GM19395 (cell line): ENCODE results near the gene DTD1.

Experiments
- ATAC-seq: cut with Tn5 transposase; IDR thresholded peaks from one replicate; pipeline ENCODE4 v1.9.1; 2021; ENCODE audit warnings: mild to moderate bottlenecking, moderate library complexity; ENCODE audit not compliant: unreplicated experiment

Gene DTD1

GRCh38 chr20:18657575-18657974 is 69.7 kb downstream of the DTD1 start:
- no peak for ATAC-seq

- ATAC-seq: peak; percentile 57
Observed at GRCh38 chr20:18662279-18663040, 74.6 kb downstream of the DTD1 start.

GRCh38 chr20:18663932-18664331 is 76.1 kb downstream of the DTD1 start:
- ATAC-seq: no peak

DNA sequence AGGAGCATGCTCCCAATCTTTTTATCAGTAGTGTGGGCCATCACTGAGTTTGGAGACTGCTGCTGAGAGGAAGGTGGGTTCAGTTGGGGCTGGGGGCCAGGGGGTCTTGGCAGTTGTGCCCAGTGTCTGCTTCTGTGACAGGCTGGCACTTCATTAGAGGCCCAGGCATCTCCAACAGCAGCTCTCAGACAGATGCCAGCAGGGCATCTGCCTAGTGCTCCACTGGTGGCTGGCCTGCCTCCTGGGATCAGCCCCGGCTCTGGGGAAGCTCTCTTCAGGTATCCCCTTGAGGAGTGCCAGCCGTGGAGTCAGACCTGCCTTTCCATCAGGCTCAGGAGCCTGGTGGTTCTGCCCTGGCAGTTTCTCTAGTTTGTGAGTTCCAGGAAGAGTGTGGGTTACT is 77.3 kb downstream of the DTD1 start:
- no peak for ATAC-seq

DNA sequence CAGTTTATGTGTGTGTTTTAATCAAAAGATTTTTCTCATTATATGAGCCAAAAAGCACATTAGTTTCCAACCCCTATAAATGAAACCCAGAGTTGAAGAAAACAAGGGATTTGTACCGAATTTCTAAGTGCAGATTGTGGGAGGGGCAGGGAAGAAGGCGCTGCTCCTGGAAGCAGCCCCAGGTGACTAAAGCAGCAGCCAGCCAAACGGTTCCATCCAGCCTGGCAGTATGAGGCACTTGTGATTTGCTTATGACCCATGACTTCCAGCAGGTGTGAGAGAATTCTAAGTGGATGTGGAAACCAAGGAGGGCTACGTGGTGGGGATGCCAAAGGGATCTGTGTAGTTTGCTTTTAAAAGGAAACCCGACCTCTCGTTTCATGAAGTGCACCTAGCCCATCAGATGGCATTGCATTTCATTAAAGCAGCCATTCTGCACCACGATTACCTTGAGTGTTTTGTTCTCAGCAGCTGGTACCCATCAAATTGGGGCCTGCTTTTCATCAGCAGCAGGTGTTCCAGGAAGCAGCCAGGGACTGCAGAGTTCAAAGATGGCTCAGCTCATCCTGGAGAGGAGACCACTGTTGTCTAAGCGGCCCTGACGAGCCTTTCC is 79.1 kb downstream of the DTD1 start:
- no peak for ATAC-seq

- ATAC-seq: no peak
Observed at GRCh38 chr20:18669241-18670019, 81.6 kb downstream of the DTD1 start.

GRCh38 chr20:18671203-18671710 is 83.4 kb downstream of the DTD1 start:
- ATAC-seq: no peak

GRCh38 chr20:18672834-18673233 is 85.0 kb downstream of the DTD1 start:
- ATAC-seq: no peak

GRCh38 chr20:18676396-18676795 is 88.5 kb downstream of the DTD1 start:
- no peak for ATAC-seq

DNA sequence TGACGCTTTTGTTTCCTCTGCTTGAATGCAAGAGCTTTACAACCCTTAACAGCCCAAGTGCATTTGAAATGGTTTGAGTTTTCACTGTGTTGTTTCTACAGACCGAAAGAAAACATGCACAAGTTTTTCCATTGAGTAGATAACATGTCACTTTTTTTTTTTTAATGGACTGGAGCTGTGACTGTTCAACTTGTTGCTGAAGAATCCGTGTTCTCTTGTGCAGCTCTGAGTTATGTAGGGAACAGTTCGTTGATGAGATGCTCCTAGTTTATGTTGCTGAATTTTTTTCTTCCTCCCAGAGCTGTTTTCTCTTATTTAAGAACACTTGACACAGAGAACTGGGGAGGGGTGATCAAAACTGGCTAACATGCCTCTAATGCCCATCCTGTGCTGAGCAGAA is 89.3 kb downstream of the DTD1 start:
- ATAC-seq: no peak

DNA sequence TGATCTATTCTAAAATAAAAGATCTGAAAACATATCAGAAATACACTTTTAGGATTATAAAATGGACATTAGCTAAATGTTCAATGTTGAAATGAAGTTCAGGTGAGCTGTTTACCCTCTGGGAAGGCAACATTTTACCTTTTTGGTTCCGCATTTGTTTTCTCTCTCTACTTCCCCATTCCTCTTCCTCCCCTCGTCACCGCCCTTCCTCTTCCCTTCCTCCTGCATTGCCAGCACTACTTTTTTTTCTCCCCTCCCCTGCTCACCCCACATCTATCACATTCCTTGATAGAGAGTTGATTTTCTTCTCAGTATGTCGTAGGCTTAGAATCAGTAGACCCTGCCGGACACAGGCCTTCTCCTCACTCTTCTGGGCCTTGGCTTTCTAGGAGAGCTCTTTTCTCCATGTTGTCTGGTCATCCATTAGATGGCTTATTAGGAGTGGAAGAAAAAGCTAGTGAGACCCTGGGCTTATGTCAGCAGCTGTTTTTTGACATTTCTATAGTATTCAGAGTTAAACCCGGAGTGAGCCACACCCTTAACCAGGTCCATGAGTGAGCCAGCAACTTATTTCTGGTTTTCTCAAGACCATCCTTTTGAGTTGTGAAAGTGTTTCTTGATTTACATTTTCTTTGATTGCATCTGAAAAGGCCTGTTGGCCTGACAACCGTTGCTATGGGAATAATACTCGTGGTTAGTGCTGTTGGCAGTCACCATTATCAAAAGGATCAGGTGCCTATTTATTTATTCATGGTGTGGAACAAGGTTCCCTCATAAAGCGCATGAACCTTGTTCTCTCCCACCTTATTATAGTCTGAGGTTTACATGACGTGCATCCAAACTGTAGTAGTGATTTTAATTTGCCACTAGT is 90.9 kb downstream of the DTD1 start:
- ATAC-seq: no peak

DNA sequence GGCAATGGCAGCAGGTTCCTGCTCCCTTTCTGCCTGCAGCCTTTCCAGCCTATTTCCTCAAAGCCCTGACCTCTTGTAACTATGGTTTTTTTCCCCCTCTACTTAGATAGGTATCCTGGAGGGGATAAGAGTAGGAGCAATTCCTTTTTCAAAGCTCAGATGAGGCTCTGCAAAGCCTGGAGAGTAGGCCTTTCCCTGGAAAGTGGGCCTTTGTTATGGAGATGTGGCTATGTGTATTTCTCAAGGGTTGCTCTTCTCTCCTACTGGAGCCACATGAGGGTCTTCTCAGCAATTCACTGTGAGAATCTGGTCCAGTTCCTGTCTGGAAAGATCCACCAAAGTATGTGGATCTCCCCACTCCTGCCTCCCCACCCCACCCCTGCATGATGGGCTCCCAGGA is 96.0 kb downstream of the DTD1 start:
- no peak for ATAC-seq

GRCh38 chr20:18684775-18685174 is 96.9 kb downstream of the DTD1 start:
- no peak for ATAC-seq

GRCh38 chr20:18685406-18685805 is 97.6 kb downstream of the DTD1 start:
- ATAC-seq: no peak

- ATAC-seq: no peak
Observed at GRCh38 chr20:18686696-18687095, 98.8 kb downstream of the DTD1 start.

DNA sequence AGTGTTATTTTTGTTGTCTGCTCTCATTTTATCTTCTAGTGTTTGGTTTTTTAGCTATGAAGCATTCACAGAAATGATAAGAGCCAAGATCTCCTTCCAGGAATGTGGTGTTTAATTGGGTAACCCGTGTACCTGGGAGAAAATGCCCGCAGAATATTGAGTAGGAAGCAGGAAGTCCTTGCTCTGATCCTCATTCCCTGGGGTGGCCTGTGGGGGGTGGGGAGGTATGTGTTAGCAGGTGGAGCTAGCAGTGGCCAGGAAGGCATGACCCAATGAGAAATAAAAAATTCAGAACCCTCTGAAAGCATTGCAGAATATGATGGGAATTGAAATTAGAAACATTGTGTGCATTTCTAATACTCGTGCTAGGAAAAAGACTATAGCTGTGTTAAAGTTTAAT is 100.8 kb downstream of the DTD1 start:
- ATAC-seq: no peak

GRCh38 chr20:18689557-18689956 is 101.7 kb downstream of the DTD1 start:
- ATAC-seq: no peak

GRCh38 chr20:18692447-18692846 is 104.6 kb downstream of the DTD1 start:
- no peak for ATAC-seq

- ATAC-seq: no peak
Observed at GRCh38 chr20:18694071-18694470, 106.2 kb downstream of the DTD1 start.

GRCh38 chr20:18695175-18695574 is 107.3 kb downstream of the DTD1 start:
- ATAC-seq: no peak
